Neutrophil (primary cell): ENCODE measurements around the gene PACSIN1.

Source experiments
- H3K27ac ChIP-seq: fragments of 200-600 bp; sonication (generic); 2 replicates; pipeline ENCODE4 v1.5.1; 2016; ENCODE audit warnings: mild to moderate bottlenecking, moderate library complexity
- H3K27me3 ChIP-seq: fragments of 200-600 bp; sonication (generic); 2 replicates; pipeline ENCODE4 v1.6.0; 2016; ENCODE audit warnings: mild to moderate bottlenecking
- H3K36me3 ChIP-seq: fragments of 200-600 bp; sonication (generic); 2 replicates; pipeline ENCODE4 v1.5.1; 2017
- H3K4me1 ChIP-seq, 2 experiments: fragments of 200-600 bp in 1 of 2; sonication (generic) in 1 of 2; 1 replicate in 1 of 2; 2 replicates in 1 of 2; pipeline versions ENCODE4 v1.5.1 to v1.6.1; 2013 to 2016; ENCODE audit warnings: low read depth in 1 of 2, low read length in 1 of 2, mild to moderate bottlenecking in 1 of 2, moderate library complexity in 1 of 2; ENCODE audit not compliant: control insufficient read depth in 1 of 2, insufficient read depth in 1 of 2
- H3K4me3 ChIP-seq, 2 experiments: fragments of 200-600 bp in 1 of 2; sonication (generic) in 1 of 2; 1 replicate in 1 of 2; 2 replicates in 1 of 2; pipeline ENCODE4 v1.5.1; 2013 to 2016; ENCODE audit warnings: low read depth in 1 of 2, low read length in 1 of 2, mild to moderate bottlenecking in 1 of 2, moderate library complexity in 1 of 2
- H3K9me3 ChIP-seq: fragments of 200-600 bp; sonication (generic); 2 replicates; pipeline ENCODE4 v1.5.1; 2016
- TF ChIP-seq, protein P1 (sequence below): fragments of 200-600 bp; sonication (generic); IDR thresholded peaks from 2 replicates; pipeline ENCODE4 v1.5.1; 2016; ENCODE audit warnings: antibody characterized with exemption

PACSIN1 gene

DNA sequence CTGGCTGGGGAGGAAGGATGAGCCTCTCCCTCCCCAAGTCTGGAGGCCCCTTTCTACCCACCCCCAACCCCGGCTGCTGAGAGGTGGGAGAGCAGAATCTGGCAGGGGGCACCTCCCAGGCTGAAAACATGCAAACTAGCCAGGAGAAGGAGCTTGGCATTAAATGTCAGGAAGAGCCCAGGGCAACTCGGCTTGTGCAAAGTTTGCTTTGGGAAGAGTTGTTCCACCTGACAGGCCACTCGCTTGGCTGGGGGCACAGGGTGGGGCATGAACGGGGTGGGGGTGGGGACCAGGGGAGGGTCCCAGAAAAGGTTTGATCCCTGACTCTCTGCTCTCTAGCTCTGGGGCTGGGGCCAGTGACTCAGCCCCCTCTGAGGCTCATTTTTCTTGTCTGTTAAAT is 87.3 kb downstream of the PACSIN1 start:
- no peaks in the 10 kb centered on the region for H3K9me3 ChIP-seq
- H3K4me1 ChIP-seq: no peaks in the 10 kb centered on the region
- no peak overlapping the region for H3K4me3 ChIP-seq
- TF ChIP-seq, protein P1, sequence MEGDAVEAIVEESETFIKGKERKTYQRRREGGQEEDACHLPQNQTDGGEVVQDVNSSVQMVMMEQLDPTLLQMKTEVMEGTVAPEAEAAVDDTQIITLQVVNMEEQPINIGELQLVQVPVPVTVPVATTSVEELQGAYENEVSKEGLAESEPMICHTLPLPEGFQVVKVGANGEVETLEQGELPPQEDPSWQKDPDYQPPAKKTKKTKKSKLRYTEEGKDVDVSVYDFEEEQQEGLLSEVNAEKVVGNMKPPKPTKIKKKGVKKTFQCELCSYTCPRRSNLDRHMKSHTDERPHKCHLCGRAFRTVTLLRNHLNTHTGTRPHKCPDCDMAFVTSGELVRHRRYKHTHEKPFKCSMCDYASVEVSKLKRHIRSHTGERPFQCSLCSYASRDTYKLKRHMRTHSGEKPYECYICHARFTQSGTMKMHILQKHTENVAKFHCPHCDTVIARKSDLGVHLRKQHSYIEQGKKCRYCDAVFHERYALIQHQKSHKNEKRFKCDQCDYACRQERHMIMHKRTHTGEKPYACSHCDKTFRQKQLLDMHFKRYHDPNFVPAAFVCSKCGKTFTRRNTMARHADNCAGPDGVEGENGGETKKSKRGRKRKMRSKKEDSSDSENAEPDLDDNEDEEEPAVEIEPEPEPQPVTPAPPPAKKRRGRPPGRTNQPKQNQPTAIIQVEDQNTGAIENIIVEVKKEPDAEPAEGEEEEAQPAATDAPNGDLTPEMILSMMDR: no peak
- H3K27ac ChIP-seq: no peak overlapping the region
- peaks cover 9% of the 10 kb centered on the region for H3K27me3 ChIP-seq
- no peaks in the 10 kb centered on the region for H3K36me3 ChIP-seq

DNA sequence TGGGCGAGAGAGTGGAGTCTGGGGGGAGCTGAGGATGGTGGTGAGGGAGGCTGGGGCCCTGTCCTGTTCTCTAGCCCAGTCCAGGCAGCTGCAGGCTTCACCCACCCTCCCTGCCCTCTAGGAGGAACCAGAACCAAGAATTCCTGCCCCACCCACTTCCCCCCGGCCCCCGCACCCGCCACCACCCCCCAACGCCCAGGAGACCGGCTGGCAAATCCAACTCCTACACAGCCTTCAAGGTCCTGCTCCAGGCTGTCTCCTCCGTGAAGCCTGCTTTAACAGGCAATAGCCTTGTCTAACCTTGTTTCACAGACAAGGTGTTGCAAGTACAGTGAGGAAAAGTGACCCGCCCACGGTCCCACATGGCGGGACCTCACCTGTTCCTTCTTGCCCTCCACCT is 87.9 kb downstream of the PACSIN1 start:
- no peak overlapping the region for H3K4me3 ChIP-seq
- H3K9me3 ChIP-seq: no peaks in the 10 kb centered on the region
- no peak overlapping the region for H3K27ac ChIP-seq
- TF ChIP-seq, protein P1: no peak
- H3K36me3 ChIP-seq: no peaks in the 10 kb centered on the region
- peaks cover 9% of the 10 kb centered on the region for H3K27me3 ChIP-seq
- no peaks in the 10 kb centered on the region for H3K4me1 ChIP-seq

DNA sequence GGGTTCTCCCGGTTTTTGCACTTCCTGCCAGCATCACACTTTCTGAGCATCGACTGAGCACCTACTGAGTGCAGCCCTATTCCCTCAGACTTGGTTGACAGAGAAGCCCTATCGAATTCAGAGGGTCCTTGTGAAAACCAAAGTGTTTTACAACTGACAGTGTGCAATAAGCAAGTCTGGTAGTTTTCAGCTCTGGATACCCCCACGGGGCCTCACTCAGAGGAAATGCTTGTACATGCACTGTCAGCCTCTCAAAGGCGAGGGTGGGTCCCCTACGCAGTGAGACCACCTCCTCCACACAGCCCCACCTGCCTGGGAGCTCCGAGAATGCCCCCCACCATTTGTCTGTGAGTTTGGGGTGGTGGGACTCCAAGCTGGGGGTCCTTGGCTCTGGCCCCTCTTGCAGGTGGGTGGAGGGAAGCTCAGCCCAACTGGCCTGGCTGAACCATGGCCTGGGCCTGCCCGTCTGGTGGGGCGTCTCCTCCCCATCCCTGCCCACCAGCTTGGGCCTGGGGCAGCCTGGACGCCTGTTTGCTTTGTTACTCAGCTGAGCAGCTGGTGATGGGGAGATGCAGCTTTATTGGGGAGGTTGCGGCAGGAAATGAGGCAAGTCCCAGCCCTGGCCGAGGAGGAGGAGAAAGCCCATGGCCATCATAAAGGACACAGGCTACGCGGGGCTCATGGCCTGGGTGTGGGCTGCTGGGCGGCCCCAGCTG is 88.6 kb downstream of the PACSIN1 start:
- Histone ChIP-seq H3K4me1 (no peaks in the 10 kb centered on the region), H3K36me3 (no peaks in the 10 kb centered on the region), H3K27me3 (peaks cover 9% of the 10 kb centered on the region), H3K27ac (no peak overlapping the region), H3K9me3 (no peaks in the 10 kb centered on the region), H3K4me3 (no peak overlapping the region)
- TF ChIP-seq, protein P1: no peak

DNA sequence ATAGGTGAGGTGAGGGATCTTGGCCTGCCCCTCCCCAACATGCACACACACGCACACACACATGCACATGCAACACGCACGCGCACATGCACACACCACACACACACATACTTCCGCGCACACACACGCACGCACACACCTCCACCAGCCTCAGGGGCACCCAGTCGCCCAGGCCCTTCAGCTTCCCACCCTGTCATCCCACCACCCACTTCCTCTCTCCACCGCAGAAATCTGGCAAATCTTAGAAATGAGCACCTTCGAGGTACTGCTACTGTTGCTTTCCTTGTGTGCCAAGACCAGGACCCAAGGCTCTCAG is 89.1 kb downstream of the PACSIN1 start:
- Histone ChIP-seq H3K27ac (no peak overlapping the region), H3K36me3 (no peaks in the 10 kb centered on the region), H3K27me3 (peaks cover 9% of the 10 kb centered on the region), H3K4me3 (no peak overlapping the region), H3K9me3 (no peaks in the 10 kb centered on the region), H3K4me1 (no peaks in the 10 kb centered on the region)
- TF ChIP-seq, protein P1: no peak

DNA sequence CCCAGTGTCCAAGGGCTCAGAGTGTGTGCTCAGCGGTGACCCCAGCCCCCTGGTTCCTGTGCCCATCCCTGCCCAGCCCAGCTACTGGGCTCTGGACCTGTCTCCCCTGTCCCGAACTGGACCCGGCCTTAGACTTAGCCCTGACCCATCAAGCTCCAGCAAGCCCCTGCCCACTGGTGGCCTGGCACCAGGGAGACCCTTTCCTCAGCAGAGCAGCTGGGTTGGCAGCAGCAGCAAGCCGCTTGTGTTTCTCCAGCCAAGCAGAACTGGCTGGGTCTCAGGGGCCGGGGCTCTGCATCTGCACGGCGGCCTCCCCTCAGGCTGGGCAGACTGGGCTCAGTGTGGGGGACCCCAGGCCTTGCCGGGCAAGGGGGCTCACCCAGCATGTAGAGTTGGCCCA is 89.5 kb downstream of the PACSIN1 start:
- Histone ChIP-seq H3K4me3 (no peak overlapping the region), H3K27ac (no peak overlapping the region), H3K9me3 (no peaks in the 10 kb centered on the region), H3K36me3 (no peaks in the 10 kb centered on the region), H3K4me1 (no peaks in the 10 kb centered on the region), H3K27me3 (peaks cover 9% of the 10 kb centered on the region)
- TF ChIP-seq, protein P1: no peak
